Kidney capillary endothelial cell (primary cell): ENCODE results near the gene EPHA4.

ENCODE experiments used
- DNase-seq: peaks from one replicate; pipeline ENCODE4 v3.0.0-alpha.2; 2018; ENCODE audit warnings: low spot score

EPHA4 gene

GRCh38 chr2:221572219-221572820 lies at the start of gene EPHA4:
Gene EPHA4 (minus strand): TSS chr2:221572304. CDS start chr2:221572248, 56 bp downstream.
- DNase-seq, result peak; percentile 88

DNA sequence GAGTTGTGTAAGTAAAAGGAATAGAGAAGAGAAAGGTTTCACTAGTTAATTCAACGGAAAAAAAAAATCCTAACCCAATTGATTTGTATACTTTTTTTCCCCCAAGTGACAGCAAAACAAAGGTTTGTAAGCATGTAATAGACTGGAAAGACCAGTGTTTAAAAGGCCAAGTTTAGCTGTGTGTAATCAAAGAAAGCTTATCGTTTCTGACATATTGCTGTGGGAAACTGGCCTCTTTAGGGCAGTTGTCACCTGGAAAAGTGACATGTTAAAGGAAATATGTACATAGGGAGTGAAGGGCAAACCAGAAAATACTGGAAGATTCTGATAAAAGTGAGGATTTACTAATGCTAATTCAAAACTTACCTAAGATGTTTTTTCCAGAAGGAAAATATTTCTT lies 45.9 kb upstream of the EPHA4 start:
- DNase-seq, result no peak

DNA sequence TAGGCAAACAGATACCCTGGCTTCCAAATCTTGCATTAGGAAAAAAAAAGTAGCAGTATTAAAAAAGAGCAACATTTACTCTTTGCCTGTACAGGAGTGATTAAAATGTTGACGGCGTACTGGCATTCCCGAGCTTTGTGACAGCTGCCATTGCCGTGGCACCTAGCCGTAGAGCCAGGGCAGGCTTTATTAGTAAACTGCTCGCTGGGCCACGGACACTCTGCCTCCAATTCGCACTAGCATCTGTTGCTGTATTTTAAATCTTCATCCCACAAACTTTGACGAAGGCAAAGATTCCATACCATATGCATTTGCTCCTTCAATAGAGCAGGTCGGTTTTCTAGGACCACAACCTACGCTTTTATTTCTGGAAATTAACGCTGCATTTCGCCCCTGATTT lies 44.5 kb upstream of the EPHA4 start:
- no peak for DNase-seq

DNA sequence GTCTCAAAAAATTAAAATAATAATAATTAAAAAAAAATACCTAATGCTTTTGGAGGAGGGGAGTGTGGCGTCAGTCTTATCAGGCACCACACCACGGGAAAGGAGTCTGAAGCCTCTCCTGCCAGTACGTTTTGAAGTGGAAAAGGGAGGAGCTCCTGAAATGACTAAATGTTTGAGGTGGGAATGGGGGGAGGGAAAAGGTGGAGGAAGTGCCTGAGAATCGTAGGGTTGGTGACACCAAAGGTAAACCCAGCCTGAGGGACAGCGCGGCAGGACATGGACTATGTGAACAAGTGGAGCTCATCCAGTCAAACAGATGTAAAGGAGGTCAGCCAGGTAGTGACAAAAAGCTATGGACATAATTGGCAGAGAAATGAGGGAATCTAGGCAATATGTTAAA lies 42.2 kb upstream of the EPHA4 start:
- DNase-seq, result no peak

- no peak for DNase-seq
These were observed 40.7 kb upstream of the EPHA4 start for GRCh38 chr2:221612800-221613199.

GRCh38 chr2:221612161-221612560 lies 40.1 kb upstream of the EPHA4 start:
- DNase-seq, result no peak

DNA sequence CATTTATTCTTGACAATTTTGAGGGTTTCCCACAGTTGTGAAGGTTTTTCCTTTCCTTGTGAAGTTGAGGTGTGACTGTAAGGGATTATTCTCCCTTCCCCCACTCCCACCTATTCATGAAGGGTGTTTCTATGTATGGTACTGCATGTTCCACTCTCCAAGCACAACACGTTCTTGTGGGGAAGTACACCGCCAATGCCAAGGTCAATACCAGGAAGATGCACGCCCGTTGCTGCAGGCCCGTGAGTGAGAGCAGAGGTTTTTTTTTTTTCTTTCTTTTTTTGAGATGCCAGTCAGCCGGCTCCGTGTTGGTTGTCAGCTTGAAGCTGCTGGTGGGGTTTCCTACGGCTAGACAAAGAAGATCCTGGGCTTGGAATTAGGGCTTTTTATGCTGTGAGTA lies 38.6 kb upstream of the EPHA4 start:
- DNase-seq, result no peak

DNA sequence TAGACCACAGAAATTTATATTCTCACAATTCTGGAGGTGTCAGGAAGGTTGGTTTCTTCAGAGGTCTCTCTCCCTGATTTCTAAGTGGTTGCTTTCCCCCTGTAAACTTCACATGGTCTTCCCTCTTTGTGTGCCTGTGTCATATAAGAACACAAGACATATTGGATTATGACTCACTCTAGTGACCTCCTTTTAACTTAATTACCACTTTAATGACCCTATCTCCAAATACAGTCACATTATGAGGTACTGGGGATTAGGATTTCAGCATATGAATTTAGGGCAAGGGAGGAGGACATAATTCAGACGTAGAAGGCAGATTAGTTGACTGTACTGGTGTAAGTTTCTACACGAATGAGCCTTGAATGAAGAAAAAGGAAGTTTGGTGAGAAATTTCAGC lies 38.2 kb upstream of the EPHA4 start:
- no peak for DNase-seq

DNA sequence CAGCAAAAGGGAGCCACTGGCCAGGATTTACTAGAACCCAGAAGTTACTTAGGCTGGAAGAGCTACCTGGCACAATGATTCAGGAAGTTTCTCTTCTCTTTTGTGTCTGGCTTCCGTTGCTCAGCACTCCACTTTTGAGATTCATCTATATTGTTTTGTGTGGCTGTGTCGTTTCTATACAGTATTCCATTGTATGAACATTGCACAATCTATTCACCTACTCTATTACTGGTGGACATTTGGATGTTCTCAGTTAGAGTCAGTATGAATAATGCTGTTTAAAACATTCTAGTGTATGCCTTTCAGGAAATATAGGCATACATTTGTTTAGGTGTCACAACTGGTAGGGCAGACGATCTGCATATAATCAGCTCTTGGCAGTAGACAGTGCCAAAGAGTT lies 36.3 kb upstream of the EPHA4 start:
- DNase-seq, result no peak

GRCh38 chr2:221606424-221606823 lies 34.3 kb upstream of the EPHA4 start:
- DNase-seq, result no peak

DNA sequence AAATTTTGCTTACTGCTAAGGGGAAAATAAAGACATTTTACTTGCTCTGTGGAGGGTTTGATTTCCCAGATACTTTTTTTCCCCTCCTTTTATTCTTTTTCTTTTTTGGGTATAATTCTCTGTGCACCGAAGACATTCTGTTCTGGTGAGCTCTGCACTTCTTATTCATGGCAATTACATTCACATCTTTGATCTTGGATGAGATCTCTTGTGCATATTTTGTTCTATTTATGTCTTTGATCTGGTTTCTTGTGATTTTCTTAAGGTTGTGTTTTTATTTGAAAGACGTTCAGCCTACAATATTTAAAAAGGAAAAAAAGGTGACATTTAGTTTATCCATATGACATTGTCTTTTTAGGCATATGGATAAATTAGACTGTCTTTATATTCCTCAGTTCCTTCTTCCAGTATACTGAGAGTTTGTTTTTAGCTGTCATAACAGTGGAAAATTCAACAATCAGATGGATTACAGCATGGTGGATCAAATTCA lies 33.7 kb upstream of the EPHA4 start:
- no peak for DNase-seq

DNA sequence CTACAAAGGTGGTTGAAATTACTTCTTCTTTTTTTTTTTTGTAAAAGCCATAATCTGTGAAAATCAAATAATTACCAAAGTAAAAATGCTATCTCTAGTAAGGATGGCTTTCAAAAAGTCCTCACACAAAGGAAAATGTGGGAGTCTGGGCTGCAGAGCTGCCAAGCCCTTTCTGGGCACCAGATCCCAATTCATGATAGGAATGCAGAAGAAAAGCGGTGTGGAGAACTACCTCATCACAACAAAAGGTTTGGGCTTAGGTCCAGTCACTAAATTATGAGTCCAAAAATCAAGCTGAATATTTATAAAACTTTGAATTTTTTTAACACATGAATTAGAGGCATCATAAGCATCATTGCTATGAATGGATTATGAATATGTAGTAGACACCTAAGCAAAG lies 30.8 kb upstream of the EPHA4 start:
- no peak for DNase-seq

DNA sequence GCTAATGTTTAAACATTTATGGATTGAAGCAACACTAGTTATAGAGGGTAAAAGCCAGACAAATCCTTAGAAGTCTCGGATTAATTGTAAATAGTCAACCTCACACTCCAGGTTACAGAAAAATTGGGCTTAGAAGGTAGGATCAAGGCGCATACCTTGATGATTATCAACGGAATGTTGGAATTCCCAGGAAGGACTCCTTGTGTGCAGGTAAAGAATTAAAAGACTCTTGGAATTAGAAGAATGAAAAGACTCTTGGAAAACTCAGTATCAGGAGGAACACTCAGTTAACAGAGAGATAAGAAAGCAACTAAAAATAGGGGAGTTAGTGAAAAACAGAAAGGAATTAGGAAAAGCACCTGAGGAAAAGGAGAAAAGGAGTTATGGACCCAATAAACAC lies 29.3 kb upstream of the EPHA4 start:
- DNase-seq, result no peak

- no peak for DNase-seq
These were observed 28.3 kb upstream of the EPHA4 start for GRCh38 chr2:221600388-221600787.

GRCh38 chr2:221596192-221596591 lies 24.1 kb upstream of the EPHA4 start:
- peak; percentile 19 for DNase-seq

- no peak for DNase-seq
These were observed 18.8 kb upstream of the EPHA4 start for GRCh38 chr2:221590861-221591365.

- no peak for DNase-seq
These were observed 17.6 kb upstream of the EPHA4 start for GRCh38 chr2:221589696-221590095.

DNA sequence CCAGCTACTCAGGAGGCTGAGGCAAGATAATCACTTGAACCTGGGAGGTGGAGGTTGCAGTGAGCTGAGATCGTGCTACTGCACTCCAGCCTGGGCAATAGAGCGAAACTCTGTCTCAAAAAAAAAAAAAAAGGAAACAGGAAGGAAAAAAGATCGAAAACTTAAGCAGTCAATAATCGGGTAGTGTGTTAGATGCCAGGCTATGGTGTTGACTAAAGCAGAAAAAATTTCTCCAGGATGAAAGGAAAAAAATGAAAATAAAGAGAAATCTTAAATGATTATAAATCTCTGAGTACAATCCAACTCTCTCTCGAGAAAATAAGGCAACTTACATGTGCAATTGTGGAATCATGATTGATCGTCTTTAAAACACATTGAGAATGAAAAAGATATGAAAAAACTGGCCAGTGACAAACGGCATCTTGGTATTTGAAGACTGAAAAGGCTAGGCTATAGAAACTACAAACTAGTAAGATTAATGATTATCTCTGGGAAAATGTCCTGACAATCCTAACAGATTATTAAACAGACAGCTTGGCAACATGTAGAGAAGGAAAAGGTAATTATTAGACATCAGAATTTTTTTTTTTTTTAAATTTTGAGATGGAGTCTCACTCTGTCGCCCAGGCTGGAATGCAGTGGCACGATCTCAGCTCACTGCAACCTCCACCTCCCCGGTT lies 16.3 kb upstream of the EPHA4 start:
- no peak for DNase-seq

DNA sequence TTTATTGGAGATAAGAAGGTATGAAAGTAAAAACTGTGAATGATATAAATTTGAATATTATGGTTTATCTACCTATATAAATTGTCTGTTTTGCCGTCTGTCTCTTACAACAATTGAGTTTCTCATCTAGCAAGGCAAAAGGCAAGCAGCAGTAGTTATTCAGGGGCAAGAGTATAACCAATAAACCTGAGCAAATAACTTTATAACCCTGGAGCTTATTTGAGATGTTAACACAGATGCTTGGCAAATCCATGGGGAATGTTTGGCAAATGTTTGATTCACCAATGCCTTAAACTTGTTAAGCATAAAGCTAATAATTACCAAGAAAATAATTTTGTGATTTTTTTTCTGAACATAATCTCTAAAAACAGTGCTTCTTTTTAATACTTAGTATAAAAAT lies 9.9 kb upstream of the EPHA4 start:
- no peak for DNase-seq

DNA sequence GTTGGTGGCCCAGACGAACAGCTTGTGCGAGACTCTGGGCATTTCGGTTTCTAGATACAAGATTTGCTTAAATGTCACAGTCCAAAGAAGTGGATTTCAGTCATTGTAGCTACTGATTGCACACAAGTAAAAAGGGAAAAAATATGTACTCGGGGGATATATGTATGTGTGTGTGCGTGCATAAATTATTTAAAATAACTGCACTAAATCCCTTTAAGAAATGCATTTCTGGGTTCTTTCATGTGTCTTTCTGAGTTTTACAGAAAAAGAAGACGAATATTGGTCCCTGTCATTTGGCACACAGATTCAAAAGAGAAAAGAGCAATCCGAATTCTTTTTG lies 2.1 kb upstream of the EPHA4 start:
- no peak for DNase-seq

GRCh38 chr2:221573430-221574230 lies 1.5 kb upstream of the EPHA4 start:
- peak; percentile 61 for DNase-seq

GRCh38 chr2:221572821-221573429 lies 821 bp upstream of the EPHA4 start:
- peak; percentile 25 for DNase-seq
